Left renal cortex interstitium (tissue), 4 donors: Measurements from ENCODE around the gene FRMPD4. TPM values are rescaled to one million over a fixed set of nuclear protein-coding genes. Genes with fewer than 3 reads are reported as not detected.

Experiments
- DNase-seq, 4 donors: peaks; one replicate each; pipeline ENCODE4 v3.0.0-alpha.2; 2013; ENCODE audit warnings: low read depth in 4 of 4, low spot score in 2 of 4, missing footprints in 1 of 4
- polyA plus RNA-seq, 4 donors: library from polyadenylated mRNA; unstranded; fragments of 120-200 nt; gene quantifications; one replicate each; pipeline ENCODE4 v1.2.1, GENCODE V29; 2013; ENCODE audit not compliant: insufficient read length in 4 of 4

The FRMPD4 gene
- polyA plus RNA-seq, 4 donors = 0.12 to 0.18 (median 0.15) TPM

- no peak for DNase-seq
Measured at GRCh38 chrX:12360383-12360782, 222.1 kb downstream of the FRMPD4 start.

GRCh38 chrX:12360986-12361598, 222.8 kb downstream of the FRMPD4 start:
- no peak for DNase-seq

- no peak for DNase-seq
Measured at GRCh38 chrX:12363216-12363615, 224.9 kb downstream of the FRMPD4 start.

GRCh38 chrX:12366440-12366839, 228.2 kb downstream of the FRMPD4 start:
- no peak for DNase-seq

GRCh38 chrX:12367254-12367653, 229.0 kb downstream of the FRMPD4 start:
- DNase-seq = no peak

- no peak for DNase-seq
Measured at GRCh38 chrX:12370497-12370986, 232.3 kb downstream of the FRMPD4 start.

- DNase-seq = no peak
Measured at GRCh38 chrX:12372111-12372510, 233.8 kb downstream of the FRMPD4 start.

- no peak for DNase-seq
Measured at GRCh38 chrX:12374286-12374685, 236.0 kb downstream of the FRMPD4 start.

- no peak for DNase-seq
Measured at GRCh38 chrX:12378253-12378652, 240.0 kb downstream of the FRMPD4 start.

GRCh38 chrX:12378706-12379105, 240.4 kb downstream of the FRMPD4 start:
- no peak for DNase-seq

- DNase-seq = no peak
Measured at GRCh38 chrX:12379671-12380070, 241.4 kb downstream of the FRMPD4 start.

- DNase-seq = no peak
Measured at GRCh38 chrX:12383196-12383595, 244.9 kb downstream of the FRMPD4 start.

GRCh38 chrX:12390301-12390700, 252.0 kb downstream of the FRMPD4 start:
- DNase-seq = no peak

- DNase-seq = no peak
Measured at GRCh38 chrX:12396584-12396983, 258.3 kb downstream of the FRMPD4 start.

- DNase-seq = no peak
Measured at GRCh38 chrX:12400218-12400617, 261.9 kb downstream of the FRMPD4 start.

GRCh38 chrX:12401252-12401651, 263.0 kb downstream of the FRMPD4 start:
- no peak for DNase-seq

GRCh38 chrX:12403474-12404082, 265.3 kb downstream of the FRMPD4 start:
- no peak for DNase-seq

- DNase-seq = no peak
Measured at GRCh38 chrX:12405306-12405705, 267.0 kb downstream of the FRMPD4 start.

GRCh38 chrX:12410523-12410922, 272.2 kb downstream of the FRMPD4 start:
- DNase-seq = no peak

- no peak for DNase-seq
Measured at GRCh38 chrX:12411831-12412230, 273.6 kb downstream of the FRMPD4 start.

GRCh38 chrX:12412561-12412960, 274.3 kb downstream of the FRMPD4 start:
- DNase-seq = no peak

GRCh38 chrX:12419591-12419990, 281.3 kb downstream of the FRMPD4 start:
- no peak for DNase-seq
